ENCODE measurements around the gene MUTYH. TPM values are rescaled to one million over a fixed set of nuclear protein-coding genes. Genes with fewer than 3 reads are reported as not detected.

MUTYH gene
- total and polyA plus RNA-seq, 2 of the 8 experiments (the other 6 are each of a cell fraction or from before 2014, with no cell fraction given) = 51.9 to 65.7 TPM

DNA sequence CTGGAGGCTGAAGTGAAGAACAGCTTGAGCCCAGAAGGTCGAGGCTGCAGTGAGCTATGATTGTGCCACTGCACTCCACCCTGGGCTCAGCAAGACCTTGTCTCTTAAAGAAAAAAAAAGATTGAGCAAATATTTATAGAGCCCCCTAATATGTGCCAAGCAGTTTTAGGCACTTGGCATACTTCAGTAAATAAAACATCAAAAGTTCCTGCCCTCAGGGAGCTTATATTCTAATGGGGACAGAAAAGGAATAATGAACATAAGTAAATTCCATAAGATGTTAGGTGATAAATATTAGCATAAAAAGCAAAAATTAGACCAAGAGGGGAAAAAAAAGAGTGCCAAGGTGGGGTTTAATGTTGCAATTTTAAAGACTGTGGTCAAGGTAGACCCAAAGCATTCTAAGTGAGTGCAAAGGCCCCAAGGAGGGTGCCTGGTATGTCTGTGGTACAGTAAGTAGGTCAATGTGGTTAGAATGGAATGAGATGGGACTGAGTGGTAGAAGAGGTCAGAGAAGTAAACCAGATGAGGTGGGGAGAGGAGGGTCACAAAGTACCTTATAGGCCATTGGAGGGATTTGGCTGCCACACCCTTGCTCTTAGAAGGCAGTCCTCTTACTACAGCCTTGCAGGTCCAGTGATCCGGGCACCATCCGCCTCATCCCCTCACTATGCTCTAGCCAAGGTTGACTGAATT is 2.5 kb downstream of the MUTYH start:
- Histone ChIP-seq H3K23me2 (ENCODE audit: low read depth, low read length) (peaks cover 7% of the 10 kb centered on the region), H2BK20ac (ENCODE audit: low read length) (no peak overlapping the region), H3K79me1 (ENCODE audit: low read depth, low read length) (peaks cover 12% of the 10 kb centered on the region), H3K27me3 (replicated peaks in 1 of 4; ENCODE audit: control insufficient read depth in 3 of 4, extremely low read depth in 1 of 4, insufficient read depth in 3 of 4, low read length in 3 of 4) (no peaks in the 10 kb centered on the region), H3K27ac (ENCODE audit: low read depth, low read length) (no peak overlapping the region), H2AK5ac (ENCODE audit: low read depth, low read length) (no peak overlapping the region), H2AFZ (ENCODE audit: low read length) (no peak overlapping the region), H3K9me3 (ENCODE audit: insufficient read depth in 2 of 2, low read depth in 1 of 2, low read length in 1 of 2) (no peaks in the 10 kb centered on the region), H2BK5ac (ENCODE audit: low read depth, low read length) (no peak overlapping the region), H4K91ac (replicated peaks; ENCODE audit: insufficient read length, low read length) (no peak overlapping the region), H4K20me1 (replicated peaks in 1 of 2; ENCODE audit: control insufficient read depth in 1 of 2, insufficient read depth in 2 of 2, low read length in 2 of 2) (peaks cover 0 to 2% of the 10 kb centered on the region in 2 experiments), H3K18ac (ENCODE audit: extremely low read depth, low read length) (no peak overlapping the region), H3K4me2 (ENCODE audit: insufficient read depth in 1 of 2, low read depth in 2 of 2, low read length in 2 of 2) (no peak overlapping the region; a peak in 1 of 4 replicates), H3K4me1 (replicated peaks in 1 of 4; ENCODE audit: control insufficient read depth in 3 of 4, insufficient read depth in 4 of 4, low read length in 3 of 4) (peaks cover 0 to 9% (median 6%) of the 10 kb centered on the region in 4 experiments; a peak in 6 of 7 replicates), H3K56ac (replicated peaks; ENCODE audit: insufficient read length, low read depth, low read length) (no peak overlapping the region), H2BK120ac (replicated peaks; ENCODE audit: low read depth, low read length) (no peak overlapping the region), H3K79me2 (ENCODE audit: control insufficient read depth in 1 of 2, insufficient read depth in 2 of 2, low read length in 2 of 2) (peaks cover 0 to 38% of the 10 kb centered on the region in 2 experiments; a peak in 3 of 4 replicates), H3K4ac (replicated peaks; ENCODE audit: insufficient read length, low read depth, low read length) (no peak overlapping the region), H2BK15ac (ENCODE audit: low read length) (no peak overlapping the region), H3K4me3 (ENCODE audit: extremely low read depth in 1 of 4, insufficient read depth in 2 of 4, low read depth in 3 of 4, low read length in 4 of 4) (no peak overlapping the region), H3K36me3 (ENCODE audit: control insufficient read depth in 2 of 4, insufficient read depth in 4 of 4, low read length in 3 of 4) (peaks cover 13 to 32% (median 25%) of the 10 kb centered on the region in 4 experiments; a peak in 6 of 8 replicates), H4K8ac (ENCODE audit: extremely low read depth, insufficient read depth, low read length) (no peak overlapping the region), H3K9ac (replicated peaks in 1 of 4; ENCODE audit: extremely low read depth in 1 of 4, low read depth in 3 of 4, low read length in 3 of 4) (no peak overlapping the region), H2BK12ac (ENCODE audit: low read depth, low read length) (no peak overlapping the region), H3K23ac (ENCODE audit: insufficient read length) (no peak overlapping the region), H3K14ac (ENCODE audit: insufficient read length) (no peak overlapping the region), H4K5ac (ENCODE audit: insufficient read length, low read depth, low read length) (no peak overlapping the region)
- CTCF ChIA-PET (ENCODE audit: partially characterized antibody) = interaction anchor here (0.6 to 3.9 kb wide), 7 partner anchors 10 to 319 kb away, joined by 3 to 11 read pairs (median 3); no protein-coding TSS in a partner anchor
- 93% methylated on average over 3 of the region's 3 CpGs; no CpG with 5 or more reads in 1 of the 2 experiments for WGBS, 2 experiments (ENCODE audit: extremely low coverage in 1 of 2, insufficient coverage in 1 of 2, insufficient read length in 1 of 2, insufficient replicate concordance in 2 of 2, low coverage in 1 of 2, low lambda C conversion rate in 2 of 2, missing lambda C conversion rate in 1 of 2)
- FAIRE-seq (no peak), DNase-seq (ENCODE audit: low read depth in 1 of 2, low spot score in 2 of 2) (no peak)
- POLR2A ChIA-PET (ENCODE audit: partially characterized antibody) = interaction anchor here (0.7 to 21.4 kb wide), 8 partner anchors 9 to 325 kb away, joined by 3 to 472 read pairs (median 12); partner anchors contain the start of genes HPDL and PRDX1
- TF ChIP-seq USF2 (IDR thresholded peaks at IDR 0.05; ENCODE audit: low read length) (no peak), RBBP5 (IDR thresholded peaks at IDR 0.05; ENCODE audit: borderline replicate concordance, low read depth, low read length) (no peak), PHF8 (conservative IDR thresholded peaks at IDR 0.05; ENCODE audit: low read depth, low read length) (no peak)
